CD4-positive, alpha-beta T cell treated with Interleukin-4 for 4 hours (primary cell): Measurements from ENCODE around the gene RTTN.

Experiments
- DNase-seq: peaks from one replicate; pipeline ENCODE4 v3.0.0-alpha.2; 2020

The RTTN gene

DNA sequence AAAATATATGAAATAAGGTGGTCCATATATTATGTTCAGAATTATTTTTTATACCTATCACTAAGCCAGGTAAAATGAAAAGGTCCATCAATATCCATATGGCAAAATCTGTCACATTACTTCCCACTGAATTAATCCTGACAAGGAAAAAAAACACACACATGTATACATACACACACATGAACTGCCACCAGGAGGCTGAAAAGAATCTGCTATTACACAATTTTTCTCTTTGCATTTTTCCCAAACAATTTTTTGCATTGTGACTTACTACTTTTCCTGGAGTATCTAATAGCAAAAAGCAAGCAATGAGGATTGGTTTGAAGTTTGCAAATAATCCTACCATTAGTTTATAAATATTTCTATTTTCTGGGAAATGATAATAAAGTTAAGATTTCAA is 129.6 kb downstream of the RTTN start:
- no peak for DNase-seq

- DNase-seq: no peak
Observed at GRCh38 chr18:70074116-70074515, 131.4 kb downstream of the RTTN start.

- DNase-seq: no peak
Observed at GRCh38 chr18:70073432-70073831, 132.1 kb downstream of the RTTN start.

GRCh38 chr18:70072678-70073077 is 132.8 kb downstream of the RTTN start:
- peak; percentile 43 for DNase-seq

DNA sequence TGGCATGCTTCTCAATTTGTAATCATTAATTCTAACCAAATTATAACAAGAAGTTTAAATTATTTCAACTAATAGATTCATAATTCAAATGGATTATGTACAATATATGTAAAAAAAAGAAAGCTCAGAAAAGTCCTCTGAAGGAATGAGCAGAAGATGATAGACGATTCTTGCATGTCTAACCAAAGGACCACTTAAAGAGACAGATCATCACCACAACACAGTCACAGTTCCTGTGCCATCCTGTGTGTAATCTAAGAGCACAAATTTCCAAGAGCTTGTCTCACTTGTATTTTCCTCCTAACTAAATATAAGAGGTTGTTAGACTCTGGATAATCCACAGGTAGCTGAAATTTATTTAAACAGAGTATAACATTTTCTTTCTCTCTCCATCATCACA is 135.5 kb downstream of the RTTN start:
- DNase-seq: no peak

- DNase-seq: no peak
Observed at GRCh38 chr18:70069382-70069781, 136.1 kb downstream of the RTTN start.

- DNase-seq: no peak
Observed at GRCh38 chr18:70068981-70069380, 136.5 kb downstream of the RTTN start.

DNA sequence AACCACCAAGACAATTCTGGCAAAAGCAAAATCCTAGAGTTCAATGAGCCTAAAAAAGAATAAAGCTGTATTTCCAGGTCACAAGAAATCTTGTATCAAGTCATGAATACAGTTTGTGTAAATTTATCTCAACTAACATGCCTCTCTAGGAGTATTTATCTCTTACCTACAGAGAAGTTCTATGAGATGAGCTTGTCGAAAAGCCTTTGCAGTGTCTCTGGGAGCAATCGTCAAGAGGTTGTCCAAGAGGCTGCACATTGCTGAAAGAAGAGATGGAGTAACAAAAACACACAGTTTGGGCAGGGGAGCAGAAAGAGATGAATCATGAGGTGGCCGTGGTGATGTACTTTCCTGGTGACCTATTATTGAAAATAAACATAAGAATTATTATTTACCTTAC is 145.8 kb downstream of the RTTN start:
- DNase-seq: no peak

GRCh38 chr18:70058916-70059315 is 146.6 kb downstream of the RTTN start:
- no peak for DNase-seq

DNA sequence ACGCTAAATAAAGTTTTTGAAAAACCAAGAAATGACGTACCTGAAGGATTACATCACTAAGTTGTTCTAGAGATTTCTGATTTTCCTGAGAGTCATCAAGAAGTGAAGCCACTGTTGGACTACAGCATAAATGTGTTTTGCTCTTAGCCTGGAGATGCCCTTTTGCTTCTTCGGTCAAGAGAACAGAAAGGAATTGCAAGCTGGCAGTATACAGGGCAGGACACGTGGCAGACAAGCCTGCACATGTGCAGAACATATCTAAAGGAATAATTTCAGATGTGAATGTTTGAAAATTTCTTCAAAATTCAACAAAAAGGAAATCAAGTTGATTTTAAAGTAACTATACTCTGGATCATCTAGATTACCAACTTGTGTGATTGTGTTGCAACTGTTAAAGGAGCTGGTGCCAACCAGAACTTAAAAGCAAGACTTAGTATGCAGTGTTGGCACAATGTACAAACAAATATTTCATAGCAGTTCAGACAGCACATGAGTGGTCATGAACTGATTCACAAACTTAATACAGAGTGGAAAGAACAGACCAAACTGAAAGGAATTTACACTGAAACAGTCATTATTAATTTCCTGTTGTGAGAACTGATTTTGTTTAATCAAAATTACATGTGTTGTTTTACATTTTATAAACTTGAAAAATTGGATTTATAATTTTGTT is 157.4 kb downstream of the RTTN start:
- no peak for DNase-seq

GRCh38 chr18:70046796-70047195 is 158.7 kb downstream of the RTTN start:
- DNase-seq: no peak

DNA sequence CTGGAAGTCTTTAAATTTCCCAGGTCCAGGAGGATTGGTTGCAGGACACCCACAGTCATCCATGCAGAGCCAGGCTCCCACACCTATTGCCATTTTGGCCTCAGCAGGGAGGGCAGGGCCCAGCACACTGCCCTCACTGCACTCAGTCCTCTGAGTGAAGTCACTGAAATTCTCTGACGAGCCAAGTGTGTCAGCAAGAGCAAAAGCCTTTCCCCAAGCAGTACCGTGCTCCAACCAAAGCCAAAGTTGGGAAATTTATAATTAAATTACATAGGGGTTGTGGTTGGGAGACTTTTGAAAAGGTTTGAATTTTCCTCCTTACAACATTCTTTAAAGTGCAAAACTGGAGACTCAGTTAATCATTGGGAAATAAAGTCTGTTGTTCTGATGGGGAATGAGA is 159.3 kb downstream of the RTTN start:
- no peak for DNase-seq

DNA sequence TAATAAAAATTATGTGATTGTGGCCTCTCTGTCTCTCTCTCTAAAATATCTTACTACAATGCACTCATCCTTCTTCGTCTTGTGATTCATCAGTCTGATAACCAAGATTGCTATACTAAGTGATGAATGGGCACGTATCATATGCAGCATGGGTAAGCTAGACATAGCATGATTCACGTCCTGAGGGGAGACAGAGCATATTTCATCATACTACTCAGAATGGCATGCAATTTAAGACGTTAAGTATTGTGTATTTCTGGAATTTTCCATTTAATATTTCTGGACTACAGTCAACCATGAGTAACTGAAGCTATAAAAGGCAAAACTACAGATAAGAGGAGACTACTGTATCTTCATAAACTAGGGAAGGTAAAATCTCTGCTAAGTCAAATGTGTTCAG is 160.9 kb downstream of the RTTN start:
- DNase-seq: no peak

DNA sequence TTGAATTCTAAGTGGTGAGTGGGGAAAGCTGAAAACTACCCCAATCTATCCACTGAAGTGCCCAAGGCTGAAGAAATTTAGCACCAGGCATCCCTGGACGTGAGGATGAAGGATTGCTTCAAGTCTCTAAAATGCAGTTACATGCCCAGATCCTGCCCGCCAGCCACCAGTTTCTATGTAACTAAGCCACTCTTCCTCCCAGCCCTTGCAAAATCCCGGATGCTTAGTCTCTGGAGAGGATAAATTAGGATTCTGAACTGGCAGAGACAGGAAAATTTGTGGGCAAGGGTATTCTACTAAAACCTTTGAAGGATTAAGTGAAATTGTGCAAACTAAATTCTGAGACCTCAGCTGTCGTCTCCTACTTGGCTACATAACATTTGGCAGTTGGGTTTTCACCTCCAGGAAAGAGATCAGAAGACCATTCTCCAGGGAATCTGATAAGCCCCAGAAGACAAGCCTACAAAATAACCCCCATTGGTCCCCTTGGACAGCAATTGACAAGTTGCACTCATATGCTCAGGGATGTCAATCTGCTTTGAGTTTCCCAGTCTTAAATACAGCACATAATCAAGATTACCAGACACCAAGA is 163.9 kb downstream of the RTTN start:
- DNase-seq: no peak

DNA sequence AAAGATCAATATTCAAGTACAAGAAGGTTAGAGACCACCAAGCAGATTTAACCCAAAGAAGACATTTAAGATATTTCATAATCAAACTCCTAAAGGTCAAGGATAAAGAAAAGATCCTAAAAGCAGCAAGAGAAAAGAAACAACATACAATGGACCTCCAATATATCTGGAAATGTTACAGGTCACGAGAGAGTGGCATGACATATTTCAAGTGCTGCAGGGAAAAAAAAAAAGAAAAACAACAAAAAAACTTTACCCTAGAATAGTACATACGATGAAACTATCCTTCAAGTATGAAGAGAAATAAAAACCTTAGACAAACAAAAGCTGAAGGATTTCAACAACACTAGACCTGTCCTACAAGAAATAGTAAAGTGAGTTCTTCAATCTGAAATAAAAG is 166.3 kb downstream of the RTTN start:
- no peak for DNase-seq

- no peak for DNase-seq
Observed at GRCh38 chr18:70037431-70038061, 167.9 kb downstream of the RTTN start.

DNA sequence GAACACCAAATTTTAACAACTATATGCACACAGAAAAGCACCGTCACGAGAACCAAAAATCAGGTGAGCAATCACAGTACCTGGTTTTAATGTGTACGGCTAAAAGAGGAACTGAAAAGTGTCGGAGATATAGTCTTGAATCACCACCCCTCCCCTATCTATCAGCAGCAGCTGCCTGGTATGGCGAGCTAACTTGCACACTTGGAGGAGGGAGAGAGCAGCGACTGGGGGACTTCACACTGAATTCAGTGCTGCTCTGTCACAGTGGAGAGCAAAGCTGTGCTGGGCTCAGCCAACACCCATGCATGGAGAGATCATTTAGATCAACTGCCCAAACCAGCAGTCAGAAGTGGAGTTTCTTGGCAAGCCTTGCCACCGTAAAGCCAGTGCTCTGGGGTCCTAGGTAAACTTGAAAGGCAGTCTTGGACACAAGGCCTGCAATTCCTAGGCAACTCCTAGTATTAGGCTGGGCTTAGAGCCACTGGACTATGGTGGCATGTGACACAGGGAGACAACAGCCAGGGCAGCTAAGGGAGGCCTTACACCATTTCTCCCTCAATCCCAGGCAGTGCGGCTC is 168.6 kb downstream of the RTTN start:
- no peak for DNase-seq

GRCh38 chr18:70036168-70036567 is 169.3 kb downstream of the RTTN start:
- no peak for DNase-seq

DNA sequence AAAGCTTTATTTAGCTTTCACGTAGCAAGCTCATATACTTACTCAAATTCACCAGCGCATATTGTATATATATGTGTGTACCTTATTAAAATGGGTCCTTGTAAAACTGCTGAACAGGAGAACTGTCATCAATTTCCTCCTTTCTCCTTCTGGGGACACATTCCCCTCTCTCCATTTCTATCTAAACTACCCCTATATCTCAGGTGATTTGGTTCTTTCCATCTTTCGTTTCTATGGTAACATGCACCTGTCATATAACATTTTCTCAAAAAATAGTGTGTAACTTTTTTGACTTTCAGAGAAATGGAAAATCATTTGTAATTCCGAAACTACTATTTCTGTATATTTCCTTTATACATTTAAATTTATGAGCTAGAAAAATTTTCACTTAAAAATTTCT is 174.3 kb downstream of the RTTN start:
- DNase-seq: no peak

DNA sequence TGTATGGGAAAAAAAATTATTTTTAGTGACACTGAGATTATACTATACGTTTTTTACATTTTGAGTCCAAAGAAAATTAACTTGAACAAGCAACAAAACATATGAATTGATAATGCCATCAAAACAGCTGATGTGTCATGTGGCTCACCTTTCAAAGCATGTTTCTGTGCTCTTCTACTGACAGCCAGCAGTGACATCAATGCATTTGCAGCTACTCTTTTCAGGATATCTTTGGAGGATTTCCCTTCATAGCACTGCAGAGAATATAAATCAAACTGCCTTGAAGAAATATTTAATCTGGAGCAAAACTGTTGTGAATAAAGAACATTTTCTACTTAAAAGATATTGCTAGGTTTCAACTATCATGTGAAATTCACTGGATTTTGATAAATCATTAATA is 174.8 kb downstream of the RTTN start:
- no peak for DNase-seq

GRCh38 chr18:70029163-70029562 is 176.3 kb downstream of the RTTN start:
- no peak for DNase-seq

GRCh38 chr18:70028734-70029133 is 176.8 kb downstream of the RTTN start:
- DNase-seq: no peak

- DNase-seq: no peak
Observed at GRCh38 chr18:70028084-70028483, 177.4 kb downstream of the RTTN start.

DNA sequence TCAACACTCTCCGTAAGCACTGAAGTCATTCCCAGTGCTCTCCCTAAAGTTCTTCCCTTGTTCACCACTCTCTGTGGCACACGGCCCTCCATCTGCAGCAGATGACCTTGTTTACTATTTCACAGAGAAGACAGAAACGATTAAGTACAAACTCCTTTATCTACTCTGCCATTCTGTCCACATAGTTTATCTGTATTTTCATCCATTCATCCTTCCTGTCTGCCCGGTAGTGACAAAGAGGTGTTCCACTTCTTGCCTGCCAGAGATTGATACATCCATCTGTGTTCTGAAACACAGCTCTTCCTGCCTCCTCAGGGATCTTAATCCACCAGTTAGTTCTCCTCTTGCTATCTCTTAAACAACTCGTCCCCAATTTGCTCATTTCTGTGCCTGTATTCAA is 179.9 kb downstream of the RTTN start:
- DNase-seq: no peak
